Caki2 (cell line): Measurements from ENCODE around the gene PPP1R3F. TPM values are rescaled to one million over a fixed set of nuclear protein-coding genes. Genes with fewer than 3 reads are reported as not detected.

Source experiments
- total RNA-seq: library from RNA; depleted of rRNA; stranded (reverse); fragments of >200 nt; shearing (Covaris generic); gene quantifications from 2 replicates; pipeline ENCODE4 v1.2.3, GENCODE V29; 2014; ENCODE audit warnings: low replicate concordance; rRNA removed

PPP1R3F gene
- total RNA-seq, 1 experiment from 2014 or later = 18.5 TPM

Other genes starting within 250 kb of the PPP1R3F start
- gene TFE3, start 226.4 kb upstream of the PPP1R3F start, total RNA-seq = 42.5 and 74.2 TPM in 2 replicates
- not detected in 2 replicates for gene CCDC120, start 210.8 kb upstream of the PPP1R3F start, total RNA-seq
- gene PRAF2, start 195.8 kb upstream of the PPP1R3F start, total RNA-seq = 1.9 and 4.4 TPM in 2 replicates
- gene WDR45, start 189.9 kb upstream of the PPP1R3F start, total RNA-seq = 22.3 and 34.1 TPM in 2 replicates
- 32.6 and 46.4 TPM in 2 replicates for gene GPKOW, start 146.1 kb upstream of the PPP1R3F start, total RNA-seq
- gene MAGIX, start 107.0 kb upstream of the PPP1R3F start, total RNA-seq = 1.7 and 7.6 TPM in 2 replicates
- gene PLP2, start 97.9 kb upstream of the PPP1R3F start, total RNA-seq = 72.9 and 86.3 TPM in 2 replicates
- gene PRICKLE3, start 83.4 kb upstream of the PPP1R3F start, total RNA-seq = 6.1 and 55.0 TPM in 2 replicates
- gene SYP, start 69.6 kb upstream of the PPP1R3F start, total RNA-seq = not detected in 2 replicates
- gene CACNA1F, start 36.5 kb upstream of the PPP1R3F start, total RNA-seq = not detected in 2 replicates
- 42.4 and 58.4 TPM in 2 replicates for gene CCDC22, start 34.3 kb upstream of the PPP1R3F start, total RNA-seq
- not detected in 2 replicates for gene FOXP3, start 5.1 kb upstream of the PPP1R3F start, total RNA-seq
- not detected in 2 replicates for gene GAGE10, start 33.9 kb downstream of the PPP1R3F start, total RNA-seq
- not detected in 2 replicates for gene GAGE12J, start 52.2 kb downstream of the PPP1R3F start, total RNA-seq
- not detected in 2 replicates for gene GAGE13, start 61.8 kb downstream of the PPP1R3F start, total RNA-seq